Activated CD8-positive, alpha-beta memory T cell treated with anti-CD3 and anti-CD28 coated beads, Interleukin-2, amount 50 U/mL, for 1 hour (primary cell): ENCODE measurements around the gene AS3MT.
"Not testable (repeated sequence)": the region's sequence is repeated elsewhere in the genome, so short reads cannot be mapped to it uniquely, and the experiment has no call there.

Source experiments
- DNase-seq: peaks from one replicate; pipeline ENCODE4 v3.0.0-alpha.2; 2020; ENCODE audit errors: extremely low read depth

The AS3MT gene, protein sequence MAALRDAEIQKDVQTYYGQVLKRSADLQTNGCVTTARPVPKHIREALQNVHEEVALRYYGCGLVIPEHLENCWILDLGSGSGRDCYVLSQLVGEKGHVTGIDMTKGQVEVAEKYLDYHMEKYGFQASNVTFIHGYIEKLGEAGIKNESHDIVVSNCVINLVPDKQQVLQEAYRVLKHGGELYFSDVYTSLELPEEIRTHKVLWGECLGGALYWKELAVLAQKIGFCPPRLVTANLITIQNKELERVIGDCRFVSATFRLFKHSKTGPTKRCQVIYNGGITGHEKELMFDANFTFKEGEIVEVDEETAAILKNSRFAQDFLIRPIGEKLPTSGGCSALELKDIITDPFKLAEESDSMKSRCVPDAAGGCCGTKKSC

DNA sequence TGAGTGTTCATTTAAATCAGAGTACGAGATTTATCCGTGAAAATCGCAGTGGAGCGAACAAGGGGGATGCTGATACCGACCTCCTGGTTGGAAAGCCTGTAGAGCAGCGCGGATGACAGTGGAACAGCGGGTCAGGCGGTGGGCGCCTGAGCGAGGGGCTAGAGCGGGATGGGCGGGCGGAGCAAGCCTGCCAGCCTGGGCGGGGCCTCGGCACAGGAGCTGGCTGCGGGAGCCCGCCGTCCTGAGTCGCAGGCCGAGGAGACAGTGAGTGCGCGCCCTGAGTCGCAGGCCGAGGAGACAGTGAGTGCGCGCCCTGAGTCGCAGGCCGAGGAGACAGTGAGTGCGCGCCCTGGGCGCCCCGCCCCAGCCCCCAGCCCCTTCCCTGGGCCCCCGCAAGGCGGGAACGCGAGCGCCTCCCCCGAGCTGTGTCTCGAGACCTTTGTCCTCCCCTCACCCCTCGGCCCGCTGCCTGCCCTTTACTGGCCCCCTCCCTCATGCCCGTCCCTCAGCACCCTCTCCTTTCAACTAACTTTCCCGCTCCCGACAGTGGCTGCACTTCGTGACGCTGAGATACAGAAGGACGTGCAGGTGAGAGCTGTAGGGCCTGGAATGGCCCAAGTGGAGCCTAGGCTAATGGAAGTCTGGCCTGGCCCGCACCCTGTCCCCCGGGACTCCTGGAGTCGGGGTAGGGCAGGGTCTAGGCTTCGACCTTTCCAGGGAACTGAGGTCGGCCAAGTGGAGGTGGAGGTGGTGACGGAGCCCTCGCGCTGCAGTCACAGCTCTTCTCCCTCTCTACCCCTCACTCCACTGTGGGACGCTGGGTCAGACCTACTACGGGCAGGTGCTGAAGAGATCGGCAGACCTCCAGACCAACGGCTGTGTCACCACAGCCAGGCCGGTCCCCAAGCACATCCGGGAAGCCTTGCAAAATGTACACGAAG lies at the start of gene AS3MT:
AS3MT (plus strand) TSS at position 213 of the 941 bp plus-strand sequence; CDS start at position 336, 123 bp downstream.
- no peak for DNase-seq

DNA sequence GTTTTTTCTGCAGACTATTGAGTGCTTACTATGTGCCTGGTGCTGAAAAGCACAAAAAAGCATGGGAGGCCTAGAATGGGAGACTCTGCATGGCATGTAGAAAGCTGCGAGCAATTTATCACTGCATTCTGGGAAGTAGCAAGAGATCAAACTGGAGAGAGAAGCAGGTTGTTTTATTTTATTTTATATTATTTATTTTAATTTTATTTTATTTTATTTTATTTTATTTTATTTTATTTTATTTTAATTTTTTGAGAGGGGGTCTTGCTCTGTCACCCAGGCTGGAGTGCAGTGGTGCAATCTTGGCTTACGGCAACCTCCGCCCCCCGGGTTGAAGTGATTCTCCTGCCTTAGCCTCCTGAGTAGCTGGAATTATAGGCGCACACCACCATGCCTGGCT lies 49.3 kb upstream of the AS3MT start:
- not testable (repeated sequence) for DNase-seq

DNA sequence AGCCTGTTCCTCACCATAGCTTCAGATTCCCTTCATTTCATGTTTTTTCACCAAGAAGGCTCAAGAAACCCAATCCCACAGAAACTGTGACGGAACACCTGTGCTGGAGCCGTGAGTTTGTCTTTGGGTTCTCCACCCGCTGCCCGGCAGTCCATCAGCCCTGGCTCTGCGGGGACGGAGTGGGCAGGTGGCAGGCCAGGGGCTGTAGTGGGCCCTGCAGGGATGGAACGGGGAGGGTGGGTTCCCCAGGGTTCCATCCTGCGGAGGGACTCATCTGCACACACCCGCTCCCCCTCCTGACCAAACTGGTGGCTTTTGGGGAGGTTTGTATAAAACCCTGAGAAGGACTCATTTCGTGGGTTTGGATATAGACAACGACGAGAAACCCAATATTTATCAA lies 47.0 kb upstream of the AS3MT start:
- no peak for DNase-seq

DNA sequence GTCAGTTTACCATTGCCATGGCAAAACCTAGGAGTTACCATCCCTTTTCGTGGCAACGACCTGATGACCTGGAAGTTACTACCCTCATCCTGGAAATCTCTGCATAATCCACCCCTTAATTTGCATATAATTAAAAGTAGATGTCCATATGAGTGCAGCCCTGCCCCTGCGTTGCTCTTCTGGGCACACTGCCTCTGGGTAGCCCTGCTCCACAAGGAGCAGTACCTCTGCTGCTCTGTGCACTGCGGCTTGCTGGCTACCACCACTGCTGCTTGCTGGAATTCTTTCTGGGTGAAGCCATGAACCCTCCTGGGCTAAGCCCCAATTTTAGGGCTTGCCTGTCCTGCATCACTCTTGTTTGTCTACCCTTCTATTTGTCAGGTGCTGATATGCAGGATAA lies 44.6 kb upstream of the AS3MT start:
- no peak for DNase-seq

DNA sequence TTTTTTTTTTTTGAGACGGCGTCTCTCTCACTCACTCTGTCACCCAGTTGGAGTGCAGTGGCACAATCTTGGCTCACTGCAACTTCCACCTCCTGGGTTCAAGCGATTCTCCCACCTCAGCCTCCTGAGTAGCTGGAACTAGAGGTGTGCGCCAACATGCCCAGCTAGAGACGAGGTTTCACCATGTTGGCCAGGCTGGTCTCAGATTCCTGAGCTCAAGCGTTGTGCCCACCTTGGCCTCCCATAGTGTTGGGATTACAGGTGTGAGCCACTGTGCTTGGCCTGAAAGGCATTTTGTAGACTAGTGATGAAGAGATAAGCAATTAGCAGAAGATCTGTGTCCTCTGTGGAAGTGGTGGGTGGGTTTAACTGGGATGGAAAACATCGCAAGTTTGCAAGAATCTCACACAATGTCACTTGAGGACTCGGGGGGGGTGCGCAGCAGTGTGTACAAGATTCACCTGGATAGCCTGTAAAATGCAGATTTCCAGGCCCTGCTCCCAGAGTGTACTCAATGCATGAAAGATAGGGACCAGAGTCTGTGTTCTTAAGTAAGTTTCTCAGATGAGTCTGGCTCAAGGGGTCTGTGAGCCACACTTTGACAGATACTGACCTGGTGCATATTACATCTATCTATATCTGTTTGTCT lies 43.0 kb upstream of the AS3MT start:
- DNase-seq, result no peak

DNA sequence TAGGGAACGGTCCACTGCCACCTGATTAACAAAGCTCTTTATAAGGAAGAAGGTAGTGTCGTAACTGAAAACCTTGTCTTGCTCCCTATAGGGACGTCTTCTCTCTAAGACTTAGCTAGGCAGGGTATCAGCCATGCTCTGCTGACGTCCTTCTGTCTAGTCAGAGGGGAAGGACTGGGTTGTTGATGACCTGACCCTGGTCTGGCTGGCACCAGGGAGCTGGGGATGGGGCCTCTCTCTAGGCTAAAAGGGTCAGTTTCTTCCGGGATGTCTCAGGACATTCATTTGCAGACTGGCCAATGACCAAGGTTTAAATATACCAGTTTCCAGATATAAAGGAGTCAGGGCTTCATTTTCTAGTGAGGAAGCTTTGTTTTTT lies 41.7 kb upstream of the AS3MT start:
- DNase-seq, result no peak

DNA sequence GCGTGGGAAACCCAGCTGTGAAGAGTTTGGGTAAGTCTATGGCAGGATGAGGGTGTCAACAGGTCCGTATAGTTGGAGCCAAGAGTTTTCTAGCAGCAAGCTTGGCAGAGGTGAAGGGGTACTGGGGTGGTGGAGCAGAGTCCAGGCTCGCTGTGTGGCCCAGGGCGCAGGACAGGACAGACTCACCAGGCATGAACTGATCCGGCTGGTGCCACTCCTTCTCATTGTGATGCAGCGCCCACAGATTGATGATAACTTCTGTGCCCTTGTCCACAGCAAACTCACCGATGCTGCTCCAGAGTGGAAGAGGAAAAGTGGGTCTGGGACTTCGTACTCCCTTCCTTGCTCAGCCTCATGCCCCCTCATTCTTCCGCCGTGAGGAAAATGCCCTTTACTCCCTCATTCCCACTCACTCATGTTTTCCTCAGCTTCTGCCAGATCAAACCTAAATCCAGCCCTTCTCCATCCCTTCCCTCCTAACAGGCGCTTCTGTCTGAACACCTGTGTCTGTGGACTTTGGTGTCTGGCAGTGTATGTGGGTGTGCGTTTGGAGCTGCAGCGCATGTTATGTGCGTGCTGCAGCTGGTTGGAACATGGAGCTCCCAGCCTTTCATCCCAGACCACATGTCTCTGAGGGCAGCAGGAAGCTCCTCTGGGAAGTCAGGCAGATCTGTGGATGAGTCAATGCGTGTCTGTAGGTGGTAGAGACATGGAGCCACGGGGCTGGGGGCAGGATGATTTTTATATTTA lies 37.8 kb upstream of the AS3MT start:
- no peak for DNase-seq

DNA sequence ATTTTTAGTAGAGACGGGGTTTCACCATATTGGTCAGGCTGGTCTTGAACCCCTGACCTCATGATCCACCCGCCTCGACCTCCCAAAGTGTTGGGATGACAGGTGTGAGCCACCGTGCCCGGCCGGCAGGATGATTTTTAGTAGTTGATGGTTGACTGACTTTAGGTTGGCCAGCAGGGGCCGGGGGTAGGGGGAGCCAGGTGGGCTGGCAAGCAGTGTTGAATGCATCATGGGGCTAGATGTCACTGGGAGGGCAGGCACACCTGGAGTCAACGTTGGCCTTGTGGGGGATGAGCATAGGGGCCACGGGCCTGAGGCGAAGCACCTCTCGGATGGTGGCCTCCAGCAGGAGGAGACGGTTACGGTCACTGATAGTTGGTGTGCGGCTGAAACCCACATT lies 37.0 kb upstream of the AS3MT start:
- no peak for DNase-seq

DNA sequence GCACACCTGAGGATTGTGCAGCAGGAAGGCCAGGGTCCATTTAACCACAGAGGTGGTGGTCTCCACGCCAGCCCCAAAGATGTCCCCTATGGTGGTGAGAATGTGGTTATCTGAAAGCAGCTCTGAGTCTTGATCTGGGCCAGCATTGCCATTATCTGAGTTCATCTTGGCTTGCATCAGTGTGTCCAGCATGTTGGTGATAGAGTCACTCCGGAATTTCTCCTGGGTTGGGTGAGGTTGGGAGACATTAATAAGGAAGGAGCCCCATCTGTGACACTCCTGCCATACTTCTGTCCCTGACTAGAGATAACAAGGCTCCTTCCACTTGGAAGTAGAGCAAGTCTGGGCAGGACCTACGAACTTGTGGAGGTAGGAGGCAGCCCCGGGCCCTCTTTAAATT lies 36.3 kb upstream of the AS3MT start:
- DNase-seq, result no peak

DNA sequence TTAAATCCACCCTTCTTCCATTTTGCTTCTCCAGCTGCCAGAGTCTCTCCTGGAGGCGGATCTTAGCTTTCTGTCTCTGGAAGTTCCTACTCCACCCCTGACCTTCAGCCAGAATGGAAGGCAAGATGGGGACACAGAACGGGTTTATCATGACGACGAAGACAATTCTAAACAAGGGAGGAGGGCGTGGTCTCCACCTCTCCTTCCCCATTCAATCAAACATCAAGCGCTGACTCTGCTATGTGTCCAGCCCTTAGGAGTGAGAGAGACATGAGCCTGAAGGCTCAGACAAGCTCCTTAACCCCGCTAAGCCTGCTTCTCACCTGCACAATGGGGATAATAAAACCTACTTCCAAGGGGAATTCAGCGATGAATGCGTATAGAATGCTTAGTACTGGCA lies 35.1 kb upstream of the AS3MT start:
- no peak for DNase-seq

DNA sequence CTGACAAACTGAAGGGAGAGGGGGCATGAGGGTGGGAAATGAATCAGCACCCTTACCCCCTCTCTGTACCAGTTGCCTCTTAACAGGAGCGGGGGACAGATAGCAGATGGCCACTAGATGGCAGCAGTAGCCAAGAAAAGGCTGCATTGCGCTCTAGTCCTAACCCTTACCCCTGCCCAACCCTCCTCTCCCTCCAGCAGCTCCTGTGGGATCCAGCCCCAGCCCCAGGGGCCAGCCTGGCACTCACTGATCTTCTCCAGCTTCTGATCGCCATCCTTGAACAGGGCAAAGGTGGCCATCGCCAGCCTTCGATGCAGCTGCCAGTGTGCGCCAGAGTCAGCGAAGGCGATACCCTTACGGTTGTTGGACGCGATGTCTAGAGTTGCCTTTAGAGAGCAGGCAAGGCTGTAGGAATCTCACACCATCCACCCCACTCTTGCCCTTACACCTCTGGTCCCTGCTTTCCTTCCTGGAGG lies 34.2 kb upstream of the AS3MT start:
- peak; percentile 32 for DNase-seq

DNA sequence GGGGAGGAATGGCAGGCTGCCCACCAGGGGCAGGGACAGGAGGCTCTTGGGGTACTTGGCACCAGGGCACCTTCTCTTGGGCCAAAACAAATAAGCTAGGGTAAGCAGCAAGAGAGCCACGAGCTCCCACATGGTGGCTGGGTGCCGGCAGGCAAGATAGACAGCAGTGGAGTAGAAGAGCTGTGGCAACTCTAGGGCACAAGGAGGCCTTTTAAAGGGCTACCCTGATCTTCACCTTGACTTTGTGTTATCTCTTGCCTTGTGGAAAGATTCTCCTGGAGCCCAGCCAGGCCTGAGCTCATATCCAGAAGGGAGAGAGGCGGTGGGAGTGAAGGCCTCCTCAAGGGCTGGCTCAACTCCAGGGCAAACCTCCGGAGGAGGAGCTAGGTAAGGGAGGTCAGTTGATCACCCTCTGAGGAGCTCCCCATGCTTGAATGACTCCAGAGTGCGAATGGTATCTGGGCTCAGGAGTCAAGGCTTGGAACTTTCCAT lies 32.0 kb upstream of the AS3MT start, which contains the start of gene CYP17A1:
CYP17A1 (minus strand) TSS at position 184 of the 492 bp plus-strand sequence; CDS start at position 132, 52 bp downstream.
- DNase-seq, result no peak

DNA sequence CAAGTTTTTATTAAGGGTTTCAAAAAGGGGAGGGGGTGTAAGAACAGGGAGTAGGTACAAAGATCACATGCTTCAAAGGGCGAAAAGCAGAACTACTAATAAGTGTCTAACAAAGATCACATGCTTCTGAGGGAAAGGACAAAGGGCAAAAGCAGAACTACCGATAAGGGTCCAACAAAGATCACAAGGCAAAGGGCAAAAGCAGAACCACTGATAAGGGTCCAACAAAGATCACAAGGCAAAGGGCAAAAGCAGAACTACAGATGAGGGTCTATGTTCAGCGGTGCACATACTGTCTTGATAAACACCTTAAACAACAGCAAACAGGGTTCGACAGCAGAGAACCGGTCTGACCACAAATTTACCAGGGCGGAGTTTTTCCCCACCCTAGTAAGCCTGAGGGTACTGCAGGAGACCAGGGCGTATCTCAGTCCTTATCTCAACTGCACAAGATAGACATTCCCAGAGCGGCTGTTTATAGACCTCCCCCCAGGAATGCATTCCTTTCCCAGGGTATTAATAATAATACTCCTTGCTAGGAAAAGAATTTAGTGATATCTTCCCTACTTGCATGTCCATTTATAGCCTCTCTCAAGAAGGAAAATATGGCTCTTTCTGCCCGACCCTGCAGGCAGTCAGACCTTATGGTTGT lies 30.9 kb upstream of the AS3MT start:
- DNase-seq, result not testable (repeated sequence)

DNA sequence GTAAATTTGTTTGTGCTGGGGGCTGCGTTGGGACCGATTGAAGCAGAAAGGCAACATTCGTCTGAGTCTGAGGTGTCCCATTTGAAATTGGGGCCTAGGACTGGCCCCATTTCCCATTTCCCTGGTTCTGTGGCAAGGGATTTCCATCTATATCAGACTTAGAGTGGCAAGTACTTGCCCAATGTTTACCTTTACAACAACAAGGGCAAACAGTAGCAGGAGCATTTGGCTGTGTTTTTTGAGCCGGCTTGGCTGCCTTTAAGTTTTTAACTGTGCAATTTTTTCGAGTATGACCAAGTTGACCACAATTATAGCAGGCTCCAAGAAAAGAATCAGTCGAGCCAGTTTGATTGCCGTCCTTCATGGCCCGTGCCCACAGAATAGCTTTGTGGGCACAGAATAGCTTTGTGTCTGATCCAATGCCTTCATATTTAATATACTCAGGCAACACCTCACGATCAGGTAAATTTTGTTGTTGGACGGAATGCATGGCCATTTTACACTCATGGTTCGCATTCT lies 27.4 kb upstream of the AS3MT start:
- DNase-seq, result no peak

DNA sequence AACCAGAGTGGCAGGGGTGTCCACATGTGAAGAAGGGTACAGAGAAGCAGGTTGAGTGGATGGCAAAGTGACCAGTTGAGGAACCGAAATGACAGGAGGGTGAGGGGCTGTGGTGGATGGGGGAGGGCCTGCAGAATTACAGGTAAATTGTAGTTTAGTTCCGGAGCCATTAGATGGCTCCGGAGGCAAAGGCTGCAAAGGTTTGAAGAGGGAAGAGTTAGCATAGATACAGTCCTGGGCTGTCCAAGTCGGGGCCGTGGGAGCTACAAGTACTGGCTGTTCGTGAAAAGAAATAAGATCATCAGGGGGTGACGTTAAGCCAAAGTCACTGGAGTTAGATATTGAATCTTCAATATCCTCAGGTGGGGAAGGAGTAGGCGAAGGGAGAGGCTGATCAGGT lies 26.1 kb upstream of the AS3MT start:
- not testable (repeated sequence) for DNase-seq

DNA sequence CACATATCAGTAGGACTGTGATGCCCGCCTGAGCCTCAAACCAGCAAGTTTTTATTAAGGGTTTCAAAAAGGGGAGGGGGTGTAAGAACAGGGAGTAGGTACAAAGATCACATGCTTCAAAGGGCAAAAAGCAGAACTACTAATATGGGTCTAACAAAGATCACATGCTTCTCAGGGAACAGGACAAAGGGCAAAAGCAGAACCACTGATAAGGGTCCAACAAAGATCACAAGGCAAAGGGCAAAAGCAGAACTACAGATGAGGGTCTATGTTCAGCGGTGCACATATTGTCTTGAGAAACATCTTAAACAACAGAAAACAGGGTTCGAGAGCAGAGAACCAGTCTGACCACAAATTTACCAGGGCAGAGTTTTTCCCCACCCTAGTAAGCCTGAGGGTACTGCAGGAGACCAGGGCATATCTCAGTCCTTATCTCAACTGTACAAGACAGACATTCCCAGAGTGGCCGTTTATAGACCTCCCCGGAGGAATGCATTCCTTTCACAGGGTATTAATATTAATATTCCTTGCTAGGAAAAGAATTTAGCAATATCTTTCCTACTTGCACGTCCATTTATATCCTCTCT lies 25.0 kb upstream of the AS3MT start:
- DNase-seq, result not testable (repeated sequence)

DNA sequence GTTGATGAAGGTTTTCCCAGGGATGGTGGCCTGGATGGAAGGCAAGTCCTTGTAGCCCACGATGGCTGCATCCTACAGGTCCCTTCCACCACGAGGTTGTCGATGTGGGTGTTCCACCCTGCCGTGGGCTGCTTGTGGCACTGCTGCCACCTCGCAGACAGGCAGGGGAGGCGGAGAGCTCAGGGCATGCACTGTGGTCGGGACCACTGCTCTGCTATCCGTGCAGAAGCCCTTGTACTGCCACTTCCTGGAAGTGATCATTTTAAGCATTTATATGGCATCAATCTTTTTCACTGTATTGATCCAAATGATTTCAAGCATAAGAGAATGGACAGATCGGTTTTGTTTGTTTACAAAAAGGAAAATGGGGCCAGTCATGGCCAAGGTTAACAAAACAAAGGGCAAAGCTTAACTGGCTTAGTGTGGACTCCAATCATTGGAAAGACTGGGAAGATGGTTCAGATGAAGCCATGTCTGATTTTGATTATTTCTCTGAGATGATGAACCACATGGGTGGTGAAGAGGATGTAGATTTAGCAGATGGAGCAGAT lies 23.8 kb upstream of the AS3MT start:
- no peak for DNase-seq

DNA sequence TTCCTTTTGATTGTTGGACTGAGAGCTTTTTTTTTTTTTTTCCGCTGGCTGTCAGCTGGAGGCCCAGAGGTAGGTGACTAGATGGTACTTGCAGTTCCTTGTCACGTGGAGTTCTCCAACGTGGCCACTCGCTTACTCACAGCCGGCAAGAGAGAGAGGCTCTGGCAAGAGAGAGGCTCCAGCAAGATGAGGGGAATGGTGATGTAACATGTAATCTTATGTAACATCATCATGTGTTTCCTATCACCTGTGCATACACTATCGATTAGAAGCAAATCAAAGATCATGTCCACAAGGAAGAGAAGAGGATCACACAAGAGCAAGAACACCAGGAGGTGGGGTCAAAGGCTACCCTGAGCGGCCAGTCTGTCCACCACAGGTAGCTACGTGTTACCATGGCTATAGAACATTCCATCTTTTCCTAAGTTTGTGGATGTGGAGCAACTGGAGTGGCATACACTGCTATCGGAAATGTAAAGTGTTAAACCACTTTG lies 19.2 kb upstream of the AS3MT start:
- DNase-seq, result no peak

DNA sequence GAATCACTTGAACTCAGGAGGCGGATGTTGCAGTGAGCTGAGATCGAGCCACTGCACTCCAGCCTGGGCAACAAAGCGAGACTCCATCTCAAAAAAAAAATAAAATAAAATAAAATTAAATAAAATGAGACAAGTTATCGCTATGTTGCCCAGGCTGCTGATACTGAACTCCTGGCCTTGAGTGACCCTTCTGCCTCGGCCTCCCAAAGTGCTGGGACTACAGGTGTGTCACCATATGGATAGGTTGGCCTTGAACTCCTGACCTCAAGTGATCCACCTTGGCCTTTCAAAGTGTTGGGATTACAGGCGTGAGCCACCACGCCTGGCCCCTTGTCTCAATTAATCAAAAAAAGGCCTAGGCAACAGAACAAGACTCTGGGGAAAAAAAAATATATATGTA lies 16.0 kb upstream of the AS3MT start:
- not testable (repeated sequence) for DNase-seq
